GM10266 (cell line): ENCODE measurements around the gene MAGEB1.

Experiments used
- DNase-seq: peaks from one replicate; pipeline ENCODE4 v3.0.0; 2012; ENCODE audit errors: extremely low spot score
- TF ChIP-seq, protein P1 (sequence below): IDR thresholded peaks from 2 replicates; pipeline ENCODE4 v1.5.1; 2012; ENCODE audit warnings: mild to moderate bottlenecking, low read depth; ENCODE audit not compliant: control insufficient read depth, insufficient read depth; ENCODE audit errors: missing control alignments

MAGEB1 gene

GRCh38 chrX:30262763-30263162 lies 15.8 kb downstream of the MAGEB1 start:
- DNase-seq = no peak
- TF ChIP-seq, protein P1, sequence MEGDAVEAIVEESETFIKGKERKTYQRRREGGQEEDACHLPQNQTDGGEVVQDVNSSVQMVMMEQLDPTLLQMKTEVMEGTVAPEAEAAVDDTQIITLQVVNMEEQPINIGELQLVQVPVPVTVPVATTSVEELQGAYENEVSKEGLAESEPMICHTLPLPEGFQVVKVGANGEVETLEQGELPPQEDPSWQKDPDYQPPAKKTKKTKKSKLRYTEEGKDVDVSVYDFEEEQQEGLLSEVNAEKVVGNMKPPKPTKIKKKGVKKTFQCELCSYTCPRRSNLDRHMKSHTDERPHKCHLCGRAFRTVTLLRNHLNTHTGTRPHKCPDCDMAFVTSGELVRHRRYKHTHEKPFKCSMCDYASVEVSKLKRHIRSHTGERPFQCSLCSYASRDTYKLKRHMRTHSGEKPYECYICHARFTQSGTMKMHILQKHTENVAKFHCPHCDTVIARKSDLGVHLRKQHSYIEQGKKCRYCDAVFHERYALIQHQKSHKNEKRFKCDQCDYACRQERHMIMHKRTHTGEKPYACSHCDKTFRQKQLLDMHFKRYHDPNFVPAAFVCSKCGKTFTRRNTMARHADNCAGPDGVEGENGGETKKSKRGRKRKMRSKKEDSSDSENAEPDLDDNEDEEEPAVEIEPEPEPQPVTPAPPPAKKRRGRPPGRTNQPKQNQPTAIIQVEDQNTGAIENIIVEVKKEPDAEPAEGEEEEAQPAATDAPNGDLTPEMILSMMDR = no peak

GRCh38 chrX:30270639-30271038 lies 23.7 kb downstream of the MAGEB1 start:
- DNase-seq = no peak
- TF ChIP-seq, protein P1 = no peak

GRCh38 chrX:30275498-30275897 lies 28.6 kb downstream of the MAGEB1 start:
- TF ChIP-seq, protein P1 = no peak
- no peak for DNase-seq

GRCh38 chrX:30278365-30278764 lies 31.4 kb downstream of the MAGEB1 start:
- no peak for DNase-seq
- TF ChIP-seq, protein P1 = no peak

DNA sequence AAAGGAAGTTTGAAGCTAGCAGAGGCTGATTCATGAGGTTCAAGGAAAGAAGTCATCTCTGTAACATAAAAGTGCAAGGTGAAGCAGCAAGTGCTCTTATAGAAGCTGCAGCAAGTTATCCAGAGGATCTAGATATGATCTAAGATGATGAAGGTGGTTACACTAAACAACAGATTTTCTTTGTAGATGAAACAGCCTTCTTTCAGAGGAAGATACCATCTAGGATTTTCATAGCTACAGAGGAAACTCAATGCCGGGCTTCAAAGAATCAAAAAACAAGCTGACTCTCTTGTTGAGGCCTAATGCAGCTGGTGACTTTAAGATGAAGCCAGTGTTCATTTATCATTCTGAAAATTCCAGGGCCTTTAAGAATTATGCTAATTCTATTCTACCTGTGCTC lies 33.5 kb downstream of the MAGEB1 start:
- TF ChIP-seq, protein P1 = no peak
- DNase-seq = no peak

DNA sequence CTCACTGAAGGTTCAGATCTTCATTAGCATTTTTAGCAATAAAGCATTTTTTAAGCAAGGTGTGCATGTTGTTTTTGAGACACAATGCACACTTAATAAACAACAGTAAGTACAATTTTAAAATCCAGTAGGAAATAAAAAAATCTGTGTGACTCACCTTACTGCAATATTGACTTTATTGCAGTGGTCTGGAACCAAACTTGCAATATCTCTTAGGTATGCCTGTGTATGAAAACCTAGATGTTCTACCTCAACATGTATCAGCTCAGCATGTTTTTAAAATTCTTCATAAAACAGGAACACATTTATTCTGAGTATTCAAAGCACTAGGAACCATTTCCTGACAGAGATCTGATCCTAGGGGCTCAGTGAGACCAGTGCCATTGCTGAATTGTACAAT lies 35.6 kb downstream of the MAGEB1 start:
- DNase-seq = no peak
- TF ChIP-seq, protein P1 = no peak

GRCh38 chrX:30283456-30284200 lies 36.7 kb downstream of the MAGEB1 start:
- TF ChIP-seq, protein P1 = no peak
- no peak for DNase-seq
